ENCODE data around the gene GGNBP2. TPM values are rescaled to one million over a fixed set of nuclear protein-coding genes. Genes with fewer than 3 reads are reported as not detected.

GGNBP2 gene
- total and polyA plus RNA-seq, 2 donors (not counting 1 experiment from before 2014, with no cell fraction given), result 77.0 to 81.9 TPM

DNA sequence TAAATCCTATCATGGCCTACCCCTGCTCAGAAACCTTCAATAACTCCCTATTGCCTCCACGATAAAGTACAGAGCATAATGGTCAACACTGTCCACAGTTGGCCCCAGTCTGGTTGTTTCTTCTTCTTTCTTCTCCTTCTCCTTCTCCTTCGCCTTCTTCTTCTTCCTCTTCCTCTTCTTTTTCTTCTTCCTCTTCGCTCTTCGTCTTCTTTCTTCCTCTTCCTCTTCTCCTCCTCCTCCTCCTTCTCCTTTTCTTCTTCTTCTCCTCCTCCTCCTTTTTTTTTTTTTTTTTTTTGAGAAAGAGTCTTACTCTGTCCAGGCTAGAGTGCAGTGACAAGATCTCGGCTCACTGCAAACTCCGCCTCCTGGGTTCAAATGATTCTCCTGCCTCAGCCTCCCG, 80.5 kb downstream of the GGNBP2 start:
- Histone ChIP-seq H3K9me3 (ENCODE audit: control insufficient read depth, insufficient read depth, low read depth, low read length) (no peaks in the 10 kb centered on the region), H3K36me3 (ENCODE audit: control insufficient read depth, insufficient read depth, low read length) (no peaks in the 10 kb centered on the region), H2AFZ (ENCODE audit: low read length) (no peak overlapping the region), H3K27ac (ENCODE audit: insufficient read depth, low read length) (no peak overlapping the region), H3K27me3 (ENCODE audit: control insufficient read depth, insufficient read depth, low read length) (peaks cover 2% of the 10 kb centered on the region), H3K4me1 (ENCODE audit: control insufficient read depth, extremely low read depth, insufficient read depth, low read length) (no peaks in the 10 kb centered on the region), H3K4me3 (replicated peaks in 1 of 4; ENCODE audit: control extremely low read depth in 1 of 4, insufficient read depth in 1 of 4, low read depth in 3 of 4, low read length in 4 of 4) (no peak overlapping the region), H3K4me2 (ENCODE audit: extremely low read depth, insufficient read depth, low read length) (no peak overlapping the region), H3K9ac (ENCODE audit: insufficient read depth, low read length) (no peak overlapping the region), H4K20me1 (ENCODE audit: control insufficient read depth, extremely low read depth, insufficient read depth, low read length) (no peaks in the 10 kb centered on the region), H3K79me2 (ENCODE audit: control insufficient read depth, insufficient read depth, low read length) (no peaks in the 10 kb centered on the region)
- no peak for TF ChIP-seq EZH2 (IDR thresholded peaks at IDR 0.05; ENCODE audit: low read length, missing control alignments)
- TF ChIP-seq, protein P1, sequence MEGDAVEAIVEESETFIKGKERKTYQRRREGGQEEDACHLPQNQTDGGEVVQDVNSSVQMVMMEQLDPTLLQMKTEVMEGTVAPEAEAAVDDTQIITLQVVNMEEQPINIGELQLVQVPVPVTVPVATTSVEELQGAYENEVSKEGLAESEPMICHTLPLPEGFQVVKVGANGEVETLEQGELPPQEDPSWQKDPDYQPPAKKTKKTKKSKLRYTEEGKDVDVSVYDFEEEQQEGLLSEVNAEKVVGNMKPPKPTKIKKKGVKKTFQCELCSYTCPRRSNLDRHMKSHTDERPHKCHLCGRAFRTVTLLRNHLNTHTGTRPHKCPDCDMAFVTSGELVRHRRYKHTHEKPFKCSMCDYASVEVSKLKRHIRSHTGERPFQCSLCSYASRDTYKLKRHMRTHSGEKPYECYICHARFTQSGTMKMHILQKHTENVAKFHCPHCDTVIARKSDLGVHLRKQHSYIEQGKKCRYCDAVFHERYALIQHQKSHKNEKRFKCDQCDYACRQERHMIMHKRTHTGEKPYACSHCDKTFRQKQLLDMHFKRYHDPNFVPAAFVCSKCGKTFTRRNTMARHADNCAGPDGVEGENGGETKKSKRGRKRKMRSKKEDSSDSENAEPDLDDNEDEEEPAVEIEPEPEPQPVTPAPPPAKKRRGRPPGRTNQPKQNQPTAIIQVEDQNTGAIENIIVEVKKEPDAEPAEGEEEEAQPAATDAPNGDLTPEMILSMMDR (conservative IDR thresholded peaks at IDR 0.05 in 1 of 2, IDR thresholded peaks at IDR 0.05 in 1 of 2; ENCODE audit: low read depth in 1 of 2, low read length in 2 of 2), result no peak
- no peak for DNase-seq (ENCODE audit: low read depth in 2 of 2)

DNA sequence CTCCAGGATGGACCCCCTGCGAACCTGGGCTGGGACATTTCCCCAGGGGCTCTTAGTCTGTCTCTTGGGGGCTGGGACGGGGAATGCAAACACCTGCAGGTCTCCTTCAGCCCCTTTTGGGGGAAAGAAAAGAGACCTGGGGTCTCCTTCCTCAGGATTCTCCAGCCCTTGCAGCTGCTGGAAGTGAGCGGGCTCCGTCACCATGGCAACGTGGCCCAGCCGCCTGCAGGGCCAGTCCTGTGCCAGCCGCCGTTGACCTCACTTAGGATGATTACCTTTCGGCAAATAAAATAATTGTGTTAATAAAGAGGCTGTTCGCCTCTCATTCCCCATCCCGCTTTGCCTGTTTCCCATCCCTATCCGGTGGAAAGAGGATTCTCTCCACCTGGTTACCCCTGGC, 82.4 kb downstream of the GGNBP2 start:
- Histone ChIP-seq H3K4me3 (replicated peaks in 1 of 4; ENCODE audit: control extremely low read depth in 1 of 4, insufficient read depth in 1 of 4, low read depth in 3 of 4, low read length in 4 of 4) (no peak overlapping the region), H2AFZ (ENCODE audit: low read length) (no peak overlapping the region), H3K9ac (ENCODE audit: insufficient read depth, low read length) (no peak overlapping the region), H3K4me1 (ENCODE audit: control insufficient read depth, extremely low read depth, insufficient read depth, low read length) (no peaks in the 10 kb centered on the region), H3K27ac (ENCODE audit: insufficient read depth, low read length) (no peak overlapping the region), H3K79me2 (ENCODE audit: control insufficient read depth, insufficient read depth, low read length) (no peaks in the 10 kb centered on the region), H3K9me3 (ENCODE audit: control insufficient read depth, insufficient read depth, low read depth, low read length) (no peaks in the 10 kb centered on the region), H4K20me1 (ENCODE audit: control insufficient read depth, extremely low read depth, insufficient read depth, low read length) (no peaks in the 10 kb centered on the region), H3K36me3 (ENCODE audit: control insufficient read depth, insufficient read depth, low read length) (no peaks in the 10 kb centered on the region), H3K27me3 (ENCODE audit: control insufficient read depth, insufficient read depth, low read length) (peaks cover 2% of the 10 kb centered on the region), H3K4me2 (ENCODE audit: extremely low read depth, insufficient read depth, low read length) (no peak overlapping the region)
- TF ChIP-seq, protein P1 (conservative IDR thresholded peaks at IDR 0.05 in 1 of 2, IDR thresholded peaks at IDR 0.05 in 1 of 2; ENCODE audit: low read depth in 1 of 2, low read length in 2 of 2), result no peak
- TF ChIP-seq EZH2 (IDR thresholded peaks at IDR 0.05; ENCODE audit: low read length, missing control alignments), result no peak
- no peak for DNase-seq (ENCODE audit: low read depth in 2 of 2)

DNA sequence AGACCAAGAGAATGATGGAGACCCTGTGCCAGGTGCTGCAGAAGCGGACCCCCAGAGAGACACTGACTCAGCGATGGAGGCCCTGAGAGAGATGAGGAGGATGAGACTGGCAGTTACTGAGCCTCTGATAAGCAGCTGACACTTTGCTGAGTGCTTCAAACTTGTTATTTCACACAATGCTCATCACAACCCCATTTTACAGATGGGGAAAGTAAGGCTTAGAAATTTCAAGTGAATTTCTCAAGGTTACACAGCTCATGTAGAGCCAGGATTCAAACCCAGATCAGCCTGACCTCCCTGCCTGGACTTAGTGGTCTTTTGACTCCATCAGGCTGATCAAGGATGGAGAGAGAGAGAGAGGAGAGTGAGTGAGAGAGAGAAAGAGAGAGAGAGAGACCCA, 83.9 kb downstream of the GGNBP2 start:
- H3K79me2 ChIP-seq (ENCODE audit: control insufficient read depth, insufficient read depth, low read length), result no peaks in the 10 kb centered on the region
- H3K4me1 ChIP-seq (ENCODE audit: control insufficient read depth, extremely low read depth, insufficient read depth, low read length), result no peaks in the 10 kb centered on the region
- H3K4me2 ChIP-seq (ENCODE audit: extremely low read depth, insufficient read depth, low read length), result no peak overlapping the region
- TF ChIP-seq, protein P1 (conservative IDR thresholded peaks at IDR 0.05 in 1 of 2, IDR thresholded peaks at IDR 0.05 in 1 of 2; ENCODE audit: low read depth in 1 of 2, low read length in 2 of 2), result no peak
- TF ChIP-seq EZH2 (IDR thresholded peaks at IDR 0.05; ENCODE audit: low read length, missing control alignments), result no peak
- H3K9me3 ChIP-seq (ENCODE audit: control insufficient read depth, insufficient read depth, low read depth, low read length), result no peaks in the 10 kb centered on the region
- no peak overlapping the region for H2AFZ ChIP-seq (ENCODE audit: low read length)
- no peak overlapping the region for H3K27ac ChIP-seq (ENCODE audit: insufficient read depth, low read length)
- H3K27me3 ChIP-seq (ENCODE audit: control insufficient read depth, insufficient read depth, low read length), result peaks cover 15% of the 10 kb centered on the region
- DNase-seq (ENCODE audit: low read depth in 2 of 2), result no peak
- H4K20me1 ChIP-seq (ENCODE audit: control insufficient read depth, extremely low read depth, insufficient read depth, low read length), result no peaks in the 10 kb centered on the region
- no peaks in the 10 kb centered on the region for H3K36me3 ChIP-seq (ENCODE audit: control insufficient read depth, insufficient read depth, low read length)
- H3K4me3 ChIP-seq (replicated peaks in 1 of 4; ENCODE audit: control extremely low read depth in 1 of 4, insufficient read depth in 1 of 4, low read depth in 3 of 4, low read length in 4 of 4), result no peak overlapping the region
- H3K9ac ChIP-seq (ENCODE audit: insufficient read depth, low read length), result no peak overlapping the region

Measured in fibroblast of lung (primary cell).